Caco-2 (cell line): ENCODE results near the gene TP53BP1. TPM values are rescaled to one million over a fixed set of nuclear protein-coding genes. Genes with fewer than 3 reads are reported as not detected.

Source experiments
- BruUV-seq: library from RNA; stranded (reverse); fragments of 400-500 nt; replicated peaks from 2 replicates; lab custom pipeline; 2021; lab: Mats Ljungman, UMichigan
- CTCF ChIA-PET: fragments of 300-600 bp; sonication (Branson Sonifier 250); formaldehyde crosslinking; loops from one replicate; lab custom pipeline; 2022; ENCODE audit warnings: antibody characterized with exemption; lab: Charles Lee
- POLR2A ChIA-PET: fragments of 300-600 bp; sonication (Branson Sonifier 250); formaldehyde crosslinking; loops from one replicate; lab custom pipeline; 2022; ENCODE audit warnings: antibody characterized with exemption; lab: Charles Lee
- DNase-seq, 2 experiments: peaks; one replicate each; pipeline versions ENCODE4 v3.0.0 to v3.0.0-alpha.2; 2020 to 2022
- H3K27me3 ChIP-seq: replicated peaks from 2 replicates; pipeline ENCODE4 v1.6.0; 2011; ENCODE audit warnings: low read length; ENCODE audit not compliant: control insufficient read depth, insufficient read depth
- H3K36me3 ChIP-seq: 2 replicates; pipeline ENCODE4 v1.5.1; 2011; ENCODE audit warnings: low read length; ENCODE audit not compliant: control insufficient read depth, insufficient read depth
- H3K4me1 ChIP-seq: fragments of 250-450 bp; sonication (Bioruptor Pico); 2 replicates; pipeline ENCODE4 v1.5.1; 2020; ENCODE audit warnings: mild to moderate bottlenecking
- H3K4me3 ChIP-seq: 2 replicates; pipeline ENCODE4 v1.5.1; 2011; ENCODE audit warnings: low read depth, mild to moderate bottlenecking, control low read depth, low read length
- H3K9me3 ChIP-seq: fragments of 250-450 bp; sonication (Bioruptor Pico); 2 replicates; pipeline ENCODE4 v1.5.1; 2020; ENCODE audit warnings: mild to moderate bottlenecking, moderate library complexity
- H3K27ac Mint-ChIP-seq: one replicate; pipeline ENCODE4 v1.8.0; 2022; ENCODE audit warnings: mixed read lengths; ENCODE audit not compliant: unreplicated experiment
- H3K27me3 Mint-ChIP-seq: one replicate; pipeline ENCODE4 v1.8.0; 2022; ENCODE audit warnings: mixed read lengths; ENCODE audit not compliant: insufficient read depth, unreplicated experiment
- H3K36me3 Mint-ChIP-seq: one replicate; pipeline ENCODE4 v1.8.0; 2022; ENCODE audit warnings: mild to moderate bottlenecking, mixed read lengths; ENCODE audit not compliant: insufficient read depth, unreplicated experiment
- H3K4me1 Mint-ChIP-seq: one replicate; pipeline ENCODE4 v1.8.0; 2022; ENCODE audit warnings: low read depth, mixed read lengths; ENCODE audit not compliant: unreplicated experiment
- H3K4me3 Mint-ChIP-seq: one replicate; pipeline ENCODE4 v1.8.0; 2022; ENCODE audit warnings: mild to moderate bottlenecking, moderate library complexity, mixed read lengths; ENCODE audit not compliant: unreplicated experiment
- H3K9me3 Mint-ChIP-seq: one replicate; pipeline ENCODE4 v1.8.0; 2022; ENCODE audit warnings: mixed read lengths; ENCODE audit not compliant: unreplicated experiment
- CTCF ChIP-seq, 2 experiments: fragments of 200-600 bp in 1 of 2; IDR thresholded peaks; 1 replicate in 1 of 2; 2 replicates in 1 of 2; pipeline versions ENCODE4 v1.5.1 to v1.8.0; 2011 to 2022; ENCODE audit warnings: antibody characterized with exemption in 1 of 2, control low read depth in 1 of 2, inconsistent platforms in 1 of 2, low read depth in 1 of 2, low read length in 1 of 2, mild to moderate bottlenecking in 1 of 2, moderate library complexity in 1 of 2; ENCODE audit not compliant: insufficient read depth in 1 of 2, severe bottlenecking in 1 of 2, unreplicated experiment in 1 of 2
- intact Hi-C: fragments of 100-400 bp; cut with micrococcal nuclease; formaldehyde crosslinking; loops from one replicate; pipeline ENCODE4 v1.10.0; 2022; ENCODE audit not compliant: unreplicated experiment
- total RNA-seq: library from RNA; stranded (reverse); gene quantifications from 2 replicates; pipeline ENCODE4 v1.2.3, GENCODE V29; 2022

TP53BP1 gene
- total RNA-seq, 1 experiment from 2014 or later: 39.8 TPM

GRCh38 chr15:43519196-43519595 lies 26.2 kb upstream of the TP53BP1 start:
- H3K36me3 Mint-ChIP-seq: no peaks in the 10 kb centered on the region
- no peak overlapping the region for H3K27ac Mint-ChIP-seq
- H3K27me3 Mint-ChIP-seq: peaks cover 11% of the 10 kb centered on the region
- no peaks in the 10 kb centered on the region for H3K36me3 ChIP-seq
- H3K4me1 Mint-ChIP-seq: peaks cover 24% of the 10 kb centered on the region
- 0 out of 2 replicates have a peak, but pooled peaks cover 4% of the 10 kb centered on the region for H3K4me1 ChIP-seq
- no peak for TF ChIP-seq CTCF (IDR thresholded peaks at IDR 0.05; ENCODE audit: insufficient read depth in 1 of 2, low read depth in 1 of 2, low read length in 1 of 2, severe bottlenecking in 1 of 2, unreplicated experiment in 1 of 2)
- ChIA-PET POLR2A (no interaction called here), CTCF (no interaction called here)
- H3K4me3 ChIP-seq: no peak overlapping the region
- intact Hi-C loops: loop anchor here (2.0 kb wide), 1 partner anchor 78 kb away; no protein-coding TSS in a partner anchor
- H3K9me3 Mint-ChIP-seq: no peaks in the 10 kb centered on the region
- H3K9me3 ChIP-seq: no peaks in the 10 kb centered on the region
- H3K4me3 Mint-ChIP-seq: no peak overlapping the region
- no TSS peak for BruUV-seq
- H3K27me3 ChIP-seq: no peaks in the 10 kb centered on the region
- no peak for DNase-seq

GRCh38 chr15:43518197-43518761 lies 25.3 kb upstream of the TP53BP1 start:
- H3K36me3 ChIP-seq: no peaks in the 10 kb centered on the region
- BruUV-seq: no TSS peak
- no peak for DNase-seq
- H3K36me3 Mint-ChIP-seq: no peaks in the 10 kb centered on the region
- peaks cover 11% of the 10 kb centered on the region for H3K27me3 Mint-ChIP-seq
- H3K27me3 ChIP-seq: no peaks in the 10 kb centered on the region
- peaks cover 24% of the 10 kb centered on the region for H3K4me1 Mint-ChIP-seq
- H3K9me3 Mint-ChIP-seq: no peaks in the 10 kb centered on the region
- CTCF ChIA-PET: no interaction called here
- intact Hi-C loops: loop anchor here (2.0 kb wide), 1 partner anchor 77 kb away; no protein-coding TSS in a partner anchor
- H3K4me1 ChIP-seq: 0 out of 2 replicates have a peak, but pooled peaks cover 4% of the 10 kb centered on the region
- no peaks in the 10 kb centered on the region for H3K9me3 ChIP-seq
- POLR2A ChIA-PET: no interaction called here
- TF ChIP-seq CTCF (IDR thresholded peaks at IDR 0.05; ENCODE audit: insufficient read depth in 1 of 2, low read depth in 1 of 2, low read length in 1 of 2, severe bottlenecking in 1 of 2, unreplicated experiment in 1 of 2): no peak
- peak overlapping the region; percentile 75 for H3K4me3 Mint-ChIP-seq
- peak overlapping the region; percentile 29 for H3K4me3 ChIP-seq
- no peak overlapping the region for H3K27ac Mint-ChIP-seq

GRCh38 chr15:43517354-43518196 lies 24.6 kb upstream of the TP53BP1 start, which contains the start of gene MAP1A:
Gene MAP1A (plus strand): TSS chr15:43517608. CDS start chr15:43521474, 3,866 bp downstream.
- no peaks in the 10 kb centered on the region for H3K9me3 ChIP-seq
- H3K4me1 Mint-ChIP-seq: peaks cover 24% of the 10 kb centered on the region
- no peaks in the 10 kb centered on the region for H3K36me3 Mint-ChIP-seq
- H3K27me3 Mint-ChIP-seq: peaks cover 6% of the 10 kb centered on the region
- no peak within 1 kb of the TSS for H3K27ac Mint-ChIP-seq
- no TSS peak for BruUV-seq
- peak in 1 of 2 experiments; percentile 34 for DNase-seq
- POLR2A ChIA-PET: no interaction called here
- CTCF ChIA-PET: no interaction called here
- H3K4me3 Mint-ChIP-seq: peak within 1 kb of the TSS; percentile 75
- H3K4me1 ChIP-seq: 0 out of 2 replicates have a peak, but pooled peaks cover 4% of the 10 kb centered on the region
- peak within 1 kb of the TSS; percentile 29 for H3K4me3 ChIP-seq
- H3K36me3 ChIP-seq: no peaks in the 10 kb centered on the region
- intact Hi-C loops: loop anchor here (2.0 kb wide), 1 partner anchor 77 kb away; no protein-coding TSS in a partner anchor
- no peaks in the 10 kb centered on the region for H3K27me3 ChIP-seq
- peak in 1 of 2 experiments; percentile 1 for TF ChIP-seq CTCF (IDR thresholded peaks at IDR 0.05; ENCODE audit: insufficient read depth in 1 of 2, low read depth in 1 of 2, low read length in 1 of 2, severe bottlenecking in 1 of 2, unreplicated experiment in 1 of 2)
- no peaks in the 10 kb centered on the region for H3K9me3 Mint-ChIP-seq
